NCI-H1436 treated with DMSO at 0.1 percent for 48 hours (cell line): ENCODE data around the gene IFNGR1.
"Not testable (repeated sequence)": the region's sequence is repeated elsewhere in the genome, so short reads cannot be mapped to it uniquely, and the experiment has no call there.

Source experiments
- DNase-seq: peaks from one replicate; lab custom pipeline; 2025; lab: John Stamatoyannopoulos, UW

Gene IFNGR1

DNA sequence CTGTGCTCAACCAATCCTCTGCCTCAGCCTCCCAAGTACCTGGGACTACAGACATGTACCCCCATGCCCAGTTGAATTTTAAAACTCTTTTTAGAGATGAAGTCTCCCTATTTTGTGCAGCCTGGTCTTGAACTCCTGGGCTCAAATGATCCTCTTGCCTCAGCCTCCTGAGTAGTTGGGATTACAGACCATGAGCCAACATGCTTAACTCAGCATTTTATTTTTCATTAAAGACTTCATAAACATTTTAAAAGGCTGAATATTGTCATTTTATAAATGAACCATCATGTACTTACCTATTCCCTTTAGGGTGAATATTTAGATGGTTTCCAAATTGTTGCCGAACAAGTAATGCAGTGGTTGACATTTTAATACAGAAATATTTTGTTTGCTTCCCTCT is 16.5 kb upstream of the IFNGR1 start:
- DNase-seq: no peak

GRCh38 chr6:137233911-137234863 is 15.0 kb upstream of the IFNGR1 start:
- DNase-seq: no peak

GRCh38 chr6:137231895-137232294 is 12.7 kb upstream of the IFNGR1 start:
- no peak for DNase-seq

GRCh38 chr6:137230956-137231555 is 11.9 kb upstream of the IFNGR1 start:
- DNase-seq: no peak

GRCh38 chr6:137230547-137230946 is 11.4 kb upstream of the IFNGR1 start:
- DNase-seq: no peak

DNA sequence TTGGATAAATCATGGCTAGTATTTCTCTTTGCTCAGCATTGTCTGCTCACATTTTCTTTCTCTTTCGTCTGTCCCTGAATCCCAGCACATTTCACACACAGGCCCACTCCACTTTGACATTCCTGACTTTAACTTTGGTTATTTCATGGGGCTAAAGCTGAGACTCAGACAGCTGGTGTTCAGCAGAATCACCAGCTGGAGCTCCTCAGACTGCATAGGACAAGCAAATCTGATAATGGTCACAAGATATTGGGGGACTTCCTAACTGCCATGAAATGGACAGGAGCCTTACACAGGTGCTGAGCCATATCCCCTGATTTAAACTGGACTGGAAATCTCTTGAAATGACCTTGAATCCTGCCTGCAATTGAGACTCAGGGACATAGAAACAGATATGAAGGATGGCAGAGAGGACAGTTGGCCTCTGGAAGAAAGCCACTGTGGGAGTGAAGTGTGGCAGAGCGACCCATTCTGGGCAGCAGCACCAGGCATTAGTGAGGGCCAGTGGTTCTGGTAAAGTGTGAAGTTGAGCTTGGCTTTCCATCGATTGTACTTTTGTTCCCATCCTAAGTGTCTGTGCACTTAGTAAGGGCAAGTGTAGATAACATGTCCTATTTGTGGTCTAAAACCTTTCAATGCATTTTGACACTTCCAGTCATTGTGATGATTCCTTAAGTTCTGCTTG is 10.0 kb upstream of the IFNGR1 start:
- DNase-seq: no peak

- DNase-seq: no peak
These were observed 8.7 kb upstream of the IFNGR1 start for GRCh38 chr6:137227871-137228302.

GRCh38 chr6:137226697-137227096 is 7.5 kb upstream of the IFNGR1 start:
- DNase-seq: no peak

DNA sequence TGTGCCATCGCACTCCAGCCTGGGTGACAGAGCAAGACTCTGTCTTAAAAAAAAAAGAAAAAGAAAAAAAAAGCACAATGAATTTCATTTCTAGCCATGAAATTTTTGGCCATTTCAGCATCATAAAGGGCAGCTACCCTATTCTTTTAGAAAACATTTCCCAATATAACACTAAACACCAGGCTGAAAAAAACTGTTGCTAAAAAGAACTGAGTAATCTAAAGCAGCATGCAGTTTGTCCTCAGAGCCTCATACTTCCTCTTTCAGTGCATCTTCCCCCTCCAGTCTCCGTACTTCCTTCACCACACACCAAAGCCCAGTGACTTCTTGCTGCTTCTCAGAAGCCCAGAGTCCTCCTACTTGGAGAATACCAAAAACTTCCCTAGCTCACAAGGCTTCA is 5.6 kb upstream of the IFNGR1 start:
- no peak for DNase-seq

GRCh38 chr6:137223370-137224131 is 4.4 kb upstream of the IFNGR1 start:
- no peak for DNase-seq

DNA sequence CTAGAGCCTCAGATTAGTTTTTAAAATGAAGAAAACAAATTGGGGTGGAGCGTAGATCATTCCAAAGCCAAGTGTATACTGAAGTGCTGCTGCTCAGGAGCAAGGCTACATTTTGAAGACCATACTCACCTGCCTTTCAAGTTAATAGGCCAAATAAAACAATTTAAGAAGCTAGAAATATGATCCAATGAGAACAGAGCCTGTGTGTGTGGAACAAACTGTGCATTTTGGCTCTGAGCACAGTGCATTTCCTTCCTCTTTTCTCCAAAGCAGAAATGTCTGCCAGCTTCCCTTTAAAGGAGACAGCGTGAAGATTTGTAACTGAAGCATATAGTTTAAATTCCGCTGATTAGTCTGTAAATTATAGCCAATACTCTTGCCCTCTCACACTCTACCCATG is 3.2 kb upstream of the IFNGR1 start:
- DNase-seq: no peak

- DNase-seq: no peak
These were observed 573 bp upstream of the IFNGR1 start for GRCh38 chr6:137219664-137220252.

DNA sequence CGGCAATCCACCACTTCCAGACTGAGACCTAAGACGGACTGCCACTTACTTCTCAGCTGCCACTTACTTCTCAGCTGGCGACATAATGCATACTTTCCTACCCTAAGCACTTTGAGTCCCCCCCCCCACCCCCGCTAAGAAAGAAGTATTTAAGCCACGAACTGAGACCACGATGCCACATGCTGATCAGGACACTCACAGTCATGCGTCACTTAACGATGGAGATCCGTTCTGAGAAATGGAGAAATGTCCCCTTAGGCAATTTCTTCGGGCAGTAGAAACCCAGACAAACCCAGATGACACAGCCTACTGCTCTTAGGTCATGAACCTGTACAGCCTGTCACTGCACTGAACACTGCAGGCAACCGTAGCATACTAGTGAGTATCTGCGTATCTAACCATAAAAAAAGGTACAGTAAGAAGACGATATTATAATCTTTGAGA is 690 bp downstream of the IFNGR1 start:
- DNase-seq: no peak

DNA sequence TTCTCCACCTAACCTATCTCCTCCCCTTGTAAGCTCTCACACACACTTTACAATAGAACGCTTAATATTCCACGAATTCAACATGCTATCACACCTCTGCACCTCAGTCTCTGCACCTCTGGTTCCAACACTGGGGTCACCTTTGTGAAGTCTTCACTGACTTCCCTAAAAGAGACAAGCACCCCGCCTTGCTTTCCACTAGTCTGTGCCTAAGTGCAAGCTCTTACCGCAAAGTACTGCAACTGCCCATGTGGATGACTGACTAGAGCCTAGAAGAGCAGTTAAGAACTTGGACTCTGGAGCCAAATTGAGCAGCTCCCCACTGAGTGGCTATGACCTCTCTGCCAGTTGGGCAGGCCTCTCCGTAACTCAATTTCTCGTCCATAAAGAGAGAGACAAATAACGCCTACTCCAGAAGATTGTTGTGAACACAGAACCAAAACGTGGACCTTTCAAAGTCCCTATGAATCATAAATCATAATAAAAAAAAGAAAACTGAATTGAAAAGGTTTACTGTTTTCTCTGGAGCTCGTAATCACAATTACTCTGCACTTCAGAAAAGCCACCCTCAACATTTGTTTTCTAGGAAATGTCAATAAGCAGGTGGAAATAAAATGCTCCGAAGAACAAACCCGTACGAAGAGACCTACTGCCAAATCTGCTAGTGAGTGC is 1.2 kb downstream of the IFNGR1 start:
- no peak for DNase-seq

GRCh38 chr6:137216875-137217553 is 2.2 kb downstream of the IFNGR1 start:
- DNase-seq: no peak

DNA sequence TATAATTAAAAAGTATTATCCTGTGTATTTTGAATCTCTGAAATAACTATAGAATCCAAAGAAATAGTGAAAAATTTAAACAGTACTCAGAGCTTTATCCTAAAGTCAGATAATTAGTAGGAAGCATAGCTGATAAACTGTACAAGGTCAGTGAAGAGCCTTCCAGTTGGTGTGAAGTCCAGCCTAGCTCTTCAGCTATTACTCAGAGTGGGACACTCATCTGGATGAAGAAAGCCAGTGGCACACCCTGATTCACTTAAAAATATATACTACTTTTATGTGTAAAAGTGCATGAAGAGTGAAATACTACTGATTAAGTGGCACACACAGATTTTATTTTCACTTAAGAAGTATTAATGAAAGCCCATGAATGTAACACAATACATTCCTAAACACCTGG is 3.1 kb downstream of the IFNGR1 start:
- no peak for DNase-seq

GRCh38 chr6:137215630-137216029 is 3.6 kb downstream of the IFNGR1 start:
- DNase-seq: not testable (repeated sequence)

- DNase-seq: no peak
These were observed 4.3 kb downstream of the IFNGR1 start for GRCh38 chr6:137214931-137215330.

GRCh38 chr6:137213813-137214212 is 5.4 kb downstream of the IFNGR1 start:
- no peak for DNase-seq

DNA sequence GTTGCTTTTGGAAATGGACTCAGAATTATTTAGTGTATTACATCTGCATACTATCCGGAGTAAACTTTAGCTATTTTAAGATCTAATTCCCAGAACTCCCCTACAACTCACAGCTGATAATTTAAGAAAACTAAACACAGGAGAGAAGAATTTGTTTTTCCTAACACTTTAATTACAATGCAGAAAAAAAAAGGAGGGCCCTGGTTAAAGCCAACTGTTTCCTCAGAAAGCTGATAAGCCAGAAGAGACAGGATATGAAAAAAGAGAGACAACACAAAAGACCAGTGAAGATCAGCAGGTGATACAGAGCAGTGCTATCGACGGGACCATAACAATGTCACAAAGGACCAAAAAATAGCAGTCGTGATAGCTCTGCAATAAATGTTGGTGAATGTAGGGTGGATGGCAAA is 5.8 kb downstream of the IFNGR1 start:
- no peak for DNase-seq
